Measurements from ENCODE around the gene ZCCHC24.

DNA sequence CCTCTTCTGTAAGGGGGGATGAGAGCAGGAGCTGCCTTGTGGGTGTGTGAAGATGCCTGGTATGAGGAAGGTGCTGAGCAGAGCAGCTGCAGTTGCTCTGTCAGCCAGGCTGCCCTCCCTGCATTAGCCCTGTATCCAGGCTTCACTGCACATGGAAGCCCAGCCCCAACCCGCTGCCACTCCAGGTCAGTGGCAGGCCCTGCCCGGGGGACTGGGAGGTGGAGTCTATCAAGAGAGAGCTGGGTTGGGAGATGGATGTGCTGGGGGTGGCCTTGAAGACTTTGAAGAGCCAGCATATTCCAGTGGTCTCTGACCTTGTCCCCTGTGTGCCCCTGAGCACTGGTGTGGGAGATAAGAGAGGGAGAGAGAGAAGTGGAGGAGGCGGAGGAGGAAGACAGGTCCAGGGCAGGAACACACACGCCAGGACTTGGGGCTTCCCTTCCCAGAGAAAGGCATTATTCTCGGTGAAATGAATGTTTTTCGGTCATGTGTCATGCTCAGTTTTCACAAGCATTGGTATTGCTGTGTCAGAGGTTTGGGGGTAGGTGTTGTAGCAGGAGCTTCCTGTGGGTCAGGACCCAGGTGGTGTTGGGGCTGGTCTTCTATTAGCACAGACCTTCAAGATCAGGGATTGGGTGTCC, 95.5 kb downstream of the ZCCHC24 start:
- TF ChIP-seq, protein P1, sequence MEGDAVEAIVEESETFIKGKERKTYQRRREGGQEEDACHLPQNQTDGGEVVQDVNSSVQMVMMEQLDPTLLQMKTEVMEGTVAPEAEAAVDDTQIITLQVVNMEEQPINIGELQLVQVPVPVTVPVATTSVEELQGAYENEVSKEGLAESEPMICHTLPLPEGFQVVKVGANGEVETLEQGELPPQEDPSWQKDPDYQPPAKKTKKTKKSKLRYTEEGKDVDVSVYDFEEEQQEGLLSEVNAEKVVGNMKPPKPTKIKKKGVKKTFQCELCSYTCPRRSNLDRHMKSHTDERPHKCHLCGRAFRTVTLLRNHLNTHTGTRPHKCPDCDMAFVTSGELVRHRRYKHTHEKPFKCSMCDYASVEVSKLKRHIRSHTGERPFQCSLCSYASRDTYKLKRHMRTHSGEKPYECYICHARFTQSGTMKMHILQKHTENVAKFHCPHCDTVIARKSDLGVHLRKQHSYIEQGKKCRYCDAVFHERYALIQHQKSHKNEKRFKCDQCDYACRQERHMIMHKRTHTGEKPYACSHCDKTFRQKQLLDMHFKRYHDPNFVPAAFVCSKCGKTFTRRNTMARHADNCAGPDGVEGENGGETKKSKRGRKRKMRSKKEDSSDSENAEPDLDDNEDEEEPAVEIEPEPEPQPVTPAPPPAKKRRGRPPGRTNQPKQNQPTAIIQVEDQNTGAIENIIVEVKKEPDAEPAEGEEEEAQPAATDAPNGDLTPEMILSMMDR (IDR thresholded peaks at IDR 0.05), result no peak
- TF ChIP-seq POLR2A (IDR thresholded peaks at IDR 0.05), result no peak
